Panc1 (cell line): ENCODE data around the gene RUNX1. TPM values are rescaled to one million over a fixed set of nuclear protein-coding genes. Genes with fewer than 3 reads are reported as not detected.

Experiments used
- ATAC-seq: fragments of 200-7000 bp; cut with Tn5 transposase; 2 replicates; pipeline ENCODE4 v1.9.1; 2020; ENCODE audit warnings: mild to moderate bottlenecking, moderate library complexity
- BruUV-seq: library from RNA; stranded (reverse); fragments of 400-500 nt; replicated peaks from 2 replicates; lab custom pipeline; 2021; lab: Mats Ljungman, UMichigan
- CTCF ChIA-PET: fragments of 300-600 bp; sonication (Branson Sonifier 250); formaldehyde crosslinking; loops from one replicate; lab custom pipeline; 2022; ENCODE audit warnings: antibody characterized with exemption; lab: Charles Lee
- POLR2A ChIA-PET: fragments of 300-600 bp; sonication (Branson Sonifier 250); formaldehyde crosslinking; loops from one replicate; lab custom pipeline; 2022; ENCODE audit warnings: antibody characterized with exemption; lab: Charles Lee
- DNase-seq: peaks from one replicate; pipeline ENCODE4 v3.0.0-alpha.2; 2010; ENCODE audit warnings: low read depth, low spot score
- H3K27ac ChIP-seq: 2 replicates; pipeline ENCODE4 v1.5.1; 2011; ENCODE audit warnings: mild to moderate bottlenecking, low read length, inconsistent platforms
- H3K27me3 ChIP-seq: fragments of 200-500 bp; sonication (Bioruptor generic); 2 replicates; pipeline ENCODE4 v1.6.0; 2014; ENCODE audit warnings: low read length, inconsistent platforms; ENCODE audit not compliant: control insufficient read depth, insufficient read depth
- H3K36me3 ChIP-seq: fragments of 200-500 bp; sonication (Bioruptor generic); 2 replicates; pipeline ENCODE4 v1.5.1; 2014; ENCODE audit warnings: inconsistent platforms, mild to moderate bottlenecking, low read length, moderate library complexity; ENCODE audit not compliant: control insufficient read depth, insufficient read depth
- H3K4me1 ChIP-seq: 2 replicates; pipeline ENCODE4 v1.5.1; 2011; ENCODE audit warnings: inconsistent platforms, mild to moderate bottlenecking, low read length, moderate library complexity; ENCODE audit not compliant: control insufficient read depth, insufficient read depth
- H3K4me3 ChIP-seq, 2 experiments: 2 replicates each; pipeline ENCODE4 v1.5.1; 2011 to 2012; ENCODE audit warnings: low read depth in 2 of 2, low read length in 2 of 2, mild to moderate bottlenecking in 2 of 2, inconsistent platforms in 1 of 2, moderate library complexity in 1 of 2
- H3K9me3 ChIP-seq: fragments of 200-500 bp; sonication (Bioruptor generic); 2 replicates; pipeline ENCODE4 v1.5.1; 2014; ENCODE audit warnings: low read depth, mild to moderate bottlenecking, inconsistent platforms, low read length, moderate library complexity; ENCODE audit not compliant: control insufficient read depth, insufficient read depth
- POLR2AphosphoS5 ChIP-seq: IDR thresholded peaks from 2 replicates; pipeline ENCODE4 v1.6.1; 2012; ENCODE audit warnings: mild to moderate bottlenecking, low read depth, low read length, moderate library complexity
- SIN3A ChIP-seq: IDR thresholded peaks from 2 replicates; pipeline ENCODE4 v1.6.1; 2012; ENCODE audit warnings: low read depth, mild to moderate bottlenecking, low read length, moderate library complexity, borderline replicate concordance; ENCODE audit not compliant: insufficient read depth
- TCF7L2 ChIP-seq: IDR thresholded peaks from 2 replicates; pipeline ENCODE4 v1.6.1; 2011; ENCODE audit warnings: mild to moderate bottlenecking, low read depth, low read length, inconsistent platforms
- in situ Hi-C: cut with HindIII; loops from 2 replicates; pipeline ENCODE4 v1.10.0; 2016; ENCODE audit warnings: low sequenced_read_pairs, low pct_unique_long_range_greater_than_20kb
- intact Hi-C: fragments of 100-400 bp; cut with micrococcal nuclease; formaldehyde crosslinking; loops from one replicate; pipeline ENCODE4 v1.10.0; 2022; ENCODE audit not compliant: unreplicated experiment
- total RNA-seq: library from RNA; stranded (reverse); gene quantifications from one replicate; pipeline ENCODE4 v1.2.1, GENCODE V29; 2021; ENCODE audit not compliant: unreplicated experiment
- TF ChIP-seq, protein P1 (sequence below), 2 experiments: IDR thresholded peaks; 2 replicates each; pipeline ENCODE4 v1.6.1; 2011 to 2012; ENCODE audit warnings: low read depth in 2 of 2, control low read depth in 1 of 2, low read length in 1 of 2, mild to moderate bottlenecking in 1 of 2, moderate library complexity in 1 of 2; ENCODE audit not compliant: insufficient read depth in 1 of 2
- TF ChIP-seq, protein P2 (sequence below): fragments of 450-650 bp; IDR thresholded peaks from 2 replicates; pipeline ENCODE4 v1.5.1; 2017; ENCODE audit warnings: mild to moderate bottlenecking

RUNX1 gene
- total RNA-seq, 1 experiment from 2014 or later, result 22.4 TPM

DNA sequence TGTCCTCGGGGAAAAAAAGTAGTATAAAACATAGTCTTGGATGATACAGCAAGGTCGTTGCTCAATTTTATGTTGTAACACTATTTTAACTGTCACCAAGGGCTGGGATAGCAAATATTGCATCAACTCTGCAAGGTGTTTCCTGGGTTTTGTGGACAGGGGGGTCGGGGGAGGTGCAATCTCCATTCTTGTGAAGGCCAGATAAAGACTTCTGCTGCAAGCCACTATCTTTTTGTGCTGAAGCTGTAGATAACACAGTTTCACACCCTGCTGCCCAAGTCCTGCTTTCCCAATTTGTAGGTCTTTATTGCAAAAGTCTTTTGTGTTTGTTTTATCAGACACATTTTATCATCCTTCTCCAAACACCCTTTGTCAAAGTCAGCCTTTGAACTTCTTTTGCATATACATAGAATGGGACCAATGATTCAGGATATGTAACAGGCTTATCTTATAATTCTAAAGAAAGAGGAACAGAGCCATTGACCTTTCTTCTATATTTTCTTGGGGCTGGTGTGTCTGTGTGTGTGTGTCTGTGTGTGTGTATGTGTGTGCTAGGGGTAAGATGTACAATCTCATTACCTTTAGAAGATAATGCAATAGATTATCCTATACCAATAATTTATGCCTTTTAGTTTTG lies 140.6 kb downstream of the RUNX1 start:
- Histone ChIP-seq H3K9me3 (no peaks in the 10 kb centered on the region), H3K4me3 (no peak overlapping the region), H3K4me1 (no peaks in the 10 kb centered on the region), H3K27ac (no peak overlapping the region), H3K36me3 (no peaks in the 10 kb centered on the region), H3K27me3 (no peaks in the 10 kb centered on the region)
- TF ChIP-seq TCF7L2, result no peak
- TF ChIP-seq, protein P1, sequence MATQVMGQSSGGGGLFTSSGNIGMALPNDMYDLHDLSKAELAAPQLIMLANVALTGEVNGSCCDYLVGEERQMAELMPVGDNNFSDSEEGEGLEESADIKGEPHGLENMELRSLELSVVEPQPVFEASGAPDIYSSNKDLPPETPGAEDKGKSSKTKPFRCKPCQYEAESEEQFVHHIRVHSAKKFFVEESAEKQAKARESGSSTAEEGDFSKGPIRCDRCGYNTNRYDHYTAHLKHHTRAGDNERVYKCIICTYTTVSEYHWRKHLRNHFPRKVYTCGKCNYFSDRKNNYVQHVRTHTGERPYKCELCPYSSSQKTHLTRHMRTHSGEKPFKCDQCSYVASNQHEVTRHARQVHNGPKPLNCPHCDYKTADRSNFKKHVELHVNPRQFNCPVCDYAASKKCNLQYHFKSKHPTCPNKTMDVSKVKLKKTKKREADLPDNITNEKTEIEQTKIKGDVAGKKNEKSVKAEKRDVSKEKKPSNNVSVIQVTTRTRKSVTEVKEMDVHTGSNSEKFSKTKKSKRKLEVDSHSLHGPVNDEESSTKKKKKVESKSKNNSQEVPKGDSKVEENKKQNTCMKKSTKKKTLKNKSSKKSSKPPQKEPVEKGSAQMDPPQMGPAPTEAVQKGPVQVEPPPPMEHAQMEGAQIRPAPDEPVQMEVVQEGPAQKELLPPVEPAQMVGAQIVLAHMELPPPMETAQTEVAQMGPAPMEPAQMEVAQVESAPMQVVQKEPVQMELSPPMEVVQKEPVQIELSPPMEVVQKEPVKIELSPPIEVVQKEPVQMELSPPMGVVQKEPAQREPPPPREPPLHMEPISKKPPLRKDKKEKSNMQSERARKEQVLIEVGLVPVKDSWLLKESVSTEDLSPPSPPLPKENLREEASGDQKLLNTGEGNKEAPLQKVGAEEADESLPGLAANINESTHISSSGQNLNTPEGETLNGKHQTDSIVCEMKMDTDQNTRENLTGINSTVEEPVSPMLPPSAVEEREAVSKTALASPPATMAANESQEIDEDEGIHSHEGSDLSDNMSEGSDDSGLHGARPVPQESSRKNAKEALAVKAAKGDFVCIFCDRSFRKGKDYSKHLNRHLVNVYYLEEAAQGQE (IDR thresholded peaks at IDR 0.05; ENCODE audit: insufficient read depth in 1 of 2, low read depth in 2 of 2, low read length in 1 of 2), result no peak
- no peak for TF ChIP-seq POLR2AphosphoS5
- TF ChIP-seq, protein P2, sequence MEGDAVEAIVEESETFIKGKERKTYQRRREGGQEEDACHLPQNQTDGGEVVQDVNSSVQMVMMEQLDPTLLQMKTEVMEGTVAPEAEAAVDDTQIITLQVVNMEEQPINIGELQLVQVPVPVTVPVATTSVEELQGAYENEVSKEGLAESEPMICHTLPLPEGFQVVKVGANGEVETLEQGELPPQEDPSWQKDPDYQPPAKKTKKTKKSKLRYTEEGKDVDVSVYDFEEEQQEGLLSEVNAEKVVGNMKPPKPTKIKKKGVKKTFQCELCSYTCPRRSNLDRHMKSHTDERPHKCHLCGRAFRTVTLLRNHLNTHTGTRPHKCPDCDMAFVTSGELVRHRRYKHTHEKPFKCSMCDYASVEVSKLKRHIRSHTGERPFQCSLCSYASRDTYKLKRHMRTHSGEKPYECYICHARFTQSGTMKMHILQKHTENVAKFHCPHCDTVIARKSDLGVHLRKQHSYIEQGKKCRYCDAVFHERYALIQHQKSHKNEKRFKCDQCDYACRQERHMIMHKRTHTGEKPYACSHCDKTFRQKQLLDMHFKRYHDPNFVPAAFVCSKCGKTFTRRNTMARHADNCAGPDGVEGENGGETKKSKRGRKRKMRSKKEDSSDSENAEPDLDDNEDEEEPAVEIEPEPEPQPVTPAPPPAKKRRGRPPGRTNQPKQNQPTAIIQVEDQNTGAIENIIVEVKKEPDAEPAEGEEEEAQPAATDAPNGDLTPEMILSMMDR, result no peak
- TF ChIP-seq SIN3A, result no peak
- DNase-seq (no peak), ATAC-seq (no peak)
- BruUV-seq, result no TSS peak
- intact Hi-C loops (no loop called here), in situ Hi-C loops (no loop called here)
- ChIA-PET CTCF (interaction anchor here (0.7 kb wide), 1 partner anchor 9 kb away, joined by 4 read pairs; no protein-coding TSS in a partner anchor), POLR2A (no interaction called here)

DNA sequence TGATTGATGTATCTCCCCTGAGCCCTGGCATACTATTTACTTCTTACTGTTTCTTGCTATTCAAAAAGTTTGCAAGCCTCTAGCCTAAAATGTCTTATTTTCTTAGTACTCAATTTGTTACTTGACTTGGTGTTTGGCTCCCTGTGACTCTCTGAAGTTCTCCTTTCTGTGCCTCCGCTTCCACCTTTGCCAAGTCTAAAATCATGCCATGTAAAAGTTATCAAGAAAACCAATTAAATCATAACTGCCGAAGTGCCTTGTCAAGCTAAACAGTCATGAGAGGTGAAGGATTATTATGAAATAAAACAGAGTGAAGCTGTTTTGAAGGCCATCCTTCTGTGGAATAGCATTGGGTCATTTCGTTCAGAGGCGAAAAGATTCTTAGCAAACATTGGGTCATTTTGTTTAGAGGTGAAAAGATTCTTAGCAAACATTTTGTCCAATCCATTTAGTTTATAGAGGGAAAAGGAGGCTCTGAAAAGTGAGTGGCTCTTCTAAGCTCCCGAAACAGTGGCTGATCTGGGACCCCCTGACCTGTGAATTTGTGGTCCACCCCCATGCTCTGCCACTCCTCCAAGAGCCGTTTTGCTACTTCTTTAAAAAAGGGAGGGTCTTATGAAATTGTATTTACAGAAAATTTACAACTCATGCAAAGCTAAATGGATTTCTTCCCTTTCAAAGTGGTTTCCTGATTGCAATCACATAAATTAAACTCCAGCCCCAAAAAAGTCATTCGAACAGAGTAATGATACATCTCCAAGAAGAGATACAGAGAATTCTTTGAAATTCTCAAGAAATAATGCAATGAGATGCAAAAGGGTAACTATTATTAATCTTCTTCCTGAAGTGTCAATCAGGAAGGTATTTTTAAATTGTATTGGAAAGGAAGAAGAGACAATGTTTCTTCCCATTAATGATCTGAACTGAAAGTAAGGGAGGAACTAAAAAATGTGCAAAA lies 141.4 kb downstream of the RUNX1 start:
- TF ChIP-seq POLR2AphosphoS5 (no peak), SIN3A (no peak), TCF7L2 (no peak)
- TF ChIP-seq, protein P1 (IDR thresholded peaks at IDR 0.05; ENCODE audit: insufficient read depth in 1 of 2, low read depth in 2 of 2, low read length in 1 of 2), result no peak
- TF ChIP-seq, protein P2, result no peak
- H3K4me3 ChIP-seq, result no peak overlapping the region
- no peaks in the 10 kb centered on the region for H3K36me3 ChIP-seq
- no peaks in the 10 kb centered on the region for H3K9me3 ChIP-seq
- in situ Hi-C loops, result no loop called here
- ChIA-PET POLR2A (no interaction called here), CTCF (interaction anchor here (0.7 kb wide), 1 partner anchor 10 kb away, joined by 4 read pairs; no protein-coding TSS in a partner anchor)
- H3K4me1 ChIP-seq, result no peaks in the 10 kb centered on the region
- intact Hi-C loops, result no loop called here
- ATAC-seq (no peak), DNase-seq (no peak)
- BruUV-seq, result no TSS peak
- H3K27me3 ChIP-seq, result no peaks in the 10 kb centered on the region
- H3K27ac ChIP-seq, result no peak overlapping the region
